Ishikawa (cell line): Measurements from ENCODE around the gene TRDN.

ENCODE experiments used
- CEBPB ChIP-seq: IDR thresholded peaks from 2 replicates; pipeline ENCODE4 v1.6.1; 2012
- CREB1 ChIP-seq: IDR thresholded peaks from 2 replicates; pipeline ENCODE4 v1.6.1; 2012; ENCODE audit warnings: low read depth
- EGR1 ChIP-seq: IDR thresholded peaks from 2 replicates; pipeline ENCODE4 v1.6.1; 2012
- EP300 ChIP-seq: IDR thresholded peaks from 2 replicates; pipeline ENCODE4 v1.6.1; 2012; ENCODE audit warnings: borderline replicate concordance
- FOXM1 ChIP-seq: IDR thresholded peaks from 2 replicates; pipeline ENCODE4 v1.6.1; 2012; ENCODE audit warnings: low read depth, borderline replicate concordance
- MAX ChIP-seq: IDR thresholded peaks from 2 replicates; pipeline ENCODE4 v1.6.1; 2012
- NFIC ChIP-seq: IDR thresholded peaks from 2 replicates; pipeline ENCODE4 v1.6.1; 2012
- RAD21 ChIP-seq: IDR thresholded peaks from 2 replicates; pipeline ENCODE4 v1.6.1; 2012; ENCODE audit warnings: low read depth
- REST ChIP-seq: IDR thresholded peaks from 2 replicates; pipeline ENCODE4 v1.6.1; 2012; ENCODE audit warnings: low read depth, mild to moderate bottlenecking
- TAF1 ChIP-seq: IDR thresholded peaks from 2 replicates; pipeline ENCODE4 v1.6.1; 2012; ENCODE audit warnings: low read depth, mild to moderate bottlenecking
- TCF12 ChIP-seq: IDR thresholded peaks from 2 replicates; pipeline ENCODE4 v1.6.1; 2012; ENCODE audit warnings: low read depth
- TEAD4 ChIP-seq: IDR thresholded peaks from 2 replicates; pipeline ENCODE4 v1.6.1; 2012
- USF1 ChIP-seq: IDR thresholded peaks from 2 replicates; pipeline ENCODE4 v1.6.1; 2012
- YY1 ChIP-seq: IDR thresholded peaks from 2 replicates; pipeline ENCODE4 v1.6.1; 2012; ENCODE audit warnings: low read depth
- ZBTB7A ChIP-seq: IDR thresholded peaks from 2 replicates; pipeline ENCODE4 v1.6.1; 2012; ENCODE audit warnings: low read depth

The TRDN gene

GRCh38 chr6:123171341-123172115 is 465.2 kb downstream of the TRDN start:
- TF ChIP-seq EGR1 (no peak), YY1 (no peak), CEBPB (no peak), CREB1 (no peak), TEAD4 (no peak), USF1 (no peak), EP300 (no peak), TAF1 (no peak)

- no peak for TF ChIP-seq TAF1
Observed at GRCh38 chr6:123169774-123170095, 467.0 kb downstream of the TRDN start.

- TF ChIP-seq CREB1, result no peak
Observed at GRCh38 chr6:123168892-123169773, 467.6 kb downstream of the TRDN start.

GRCh38 chr6:123168466-123168865 is 468.3 kb downstream of the TRDN start:
- TF ChIP-seq USF1, result no peak
- no peak for TF ChIP-seq REST
- no peak for TF ChIP-seq TCF12
- TF ChIP-seq EGR1, result no peak
- TF ChIP-seq CREB1, result no peak
- no peak for TF ChIP-seq YY1
- no peak for TF ChIP-seq MAX
- no peak for TF ChIP-seq NFIC
- TF ChIP-seq CEBPB, result no peak
- no peak for TF ChIP-seq TEAD4
- TF ChIP-seq FOXM1, result no peak
- no peak for TF ChIP-seq ZBTB7A
- TF ChIP-seq EP300, result no peak
- no peak for TF ChIP-seq TAF1
- TF ChIP-seq RAD21, result no peak
